K562 (cell line): Measurements from ENCODE around the gene SPDYE4. TPM values are rescaled to one million over a fixed set of nuclear protein-coding genes. Genes with fewer than 3 reads are reported as not detected.

Experiments
- ATAC-seq: fragments of 200-7000 bp; cut with Tn5 transposase; 3 replicates; pipeline ENCODE4 v1.9.1; 2020; ENCODE audit warnings: moderate library complexity
- BruUV-seq: library from RNA; stranded (reverse); fragments of 400-500 nt; replicated peaks from 2 replicates; lab custom pipeline; 2021; lab: Mats Ljungman, UMichigan
- CTCF ChIA-PET: fragments of 300-600 bp; formaldehyde crosslinking; extraction: SDS; loops from one replicate; lab custom pipeline; 2021; ENCODE audit warnings: low intra/inter-chr PET ratio; lab: Yijun Ruan, JAX
- POLR2A ChIA-PET: fragments of 300-600, 350-650 bp; sonication (Branson Sonifier 250); formaldehyde crosslinking; extraction: SDS; loops from one replicate; lab custom pipeline; 2021; ENCODE audit warnings: antibody characterized with exemption, inconsistent platforms; lab: Yijun Ruan, JAX
- DNase-seq, 4 experiments: peaks; one replicate each; pipeline versions ENCODE4 v3.0.0 to v3.0.0-alpha.2; 2011 to 2018; ENCODE audit warnings: low spot score in 3 of 4, mixed read lengths in 3 of 4; ENCODE audit errors: extremely low read depth in 1 of 4
- FAIRE-seq: peaks from 2 replicates; lab custom pipeline; 2011; peaks lifted over from hg19 to GRCh38; lab: Jason Lieb, UNC
- H2AFZ ChIP-seq: 2 replicates; pipeline ENCODE4 v1.6.0; 2011; ENCODE audit warnings: low read depth, low read length, control low read depth, inconsistent platforms
- H3K27ac ChIP-seq: fragments of 200-600 bp; 3 replicates; pipeline ENCODE4 v1.8.0; 2011; ENCODE audit warnings: low read depth, mild to moderate bottlenecking, control low read depth, inconsistent platforms, low read length, moderate library complexity, mixed read lengths; ENCODE audit errors: extremely low read depth
- H3K27me3 ChIP-seq, 2 experiments: fragments of 300-600 bp in 1 of 2; 2 replicates in 1 of 2; 3 replicates in 1 of 2; pipeline versions ENCODE4 v1.6.0 to v1.8.0; 2011; ENCODE audit warnings: inconsistent platforms in 2 of 2, low read length in 2 of 2, mild to moderate bottlenecking in 1 of 2, mixed read lengths in 1 of 2, moderate library complexity in 1 of 2; ENCODE audit not compliant: control insufficient read depth in 2 of 2, insufficient read depth in 2 of 2
- H3K36me3 ChIP-seq: fragments of 300-600 bp; 3 replicates; pipeline ENCODE4 v1.8.0; 2011; ENCODE audit warnings: mild to moderate bottlenecking, low read length, inconsistent platforms; ENCODE audit not compliant: control insufficient read depth, insufficient read depth
- H3K4me1 ChIP-seq, 2 experiments: fragments of 200-600 bp in 1 of 2; replicated peaks in 1 of 2; 2 replicates in 1 of 2; 3 replicates in 1 of 2; pipeline versions ENCODE4 v1.5.1 to v1.8.0; 2011; ENCODE audit warnings: inconsistent platforms in 2 of 2, low read length in 2 of 2, mild to moderate bottlenecking in 1 of 2, mixed read lengths in 1 of 2, moderate library complexity in 1 of 2; ENCODE audit not compliant: control insufficient read depth in 2 of 2, insufficient read depth in 2 of 2
- H3K4me2 ChIP-seq: 2 replicates; pipeline ENCODE4 v1.6.1; 2011; ENCODE audit warnings: low read length, control low read depth, inconsistent platforms, mixed read lengths; ENCODE audit not compliant: insufficient read depth
- H3K4me3 ChIP-seq: fragments of 200-600 bp; sonication (generic), shearing (Covaris generic); 2 replicates; pipeline ENCODE4 v1.5.1; 2016; ENCODE audit warnings: control low read depth, inconsistent platforms
- H3K79me2 ChIP-seq: fragments of 200-600 bp; 3 replicates; pipeline ENCODE4 v1.8.0; 2011; ENCODE audit warnings: low read length, inconsistent platforms; ENCODE audit not compliant: control insufficient read depth, insufficient read depth
- H3K9ac ChIP-seq, 2 experiments: 2 replicates each; pipeline versions ENCODE4 v1.6.0 to v1.6.1; 2011; ENCODE audit warnings: low read depth in 2 of 2, low read length in 2 of 2, control low read depth in 1 of 2, inconsistent platforms in 1 of 2, mild to moderate bottlenecking in 1 of 2, mixed read lengths in 1 of 2; ENCODE audit not compliant: insufficient read depth in 1 of 2
- H3K9me1 ChIP-seq: one replicate; pipeline ENCODE4 v1.6.0; 2011; ENCODE audit warnings: inconsistent platforms, mild to moderate bottlenecking, low read length, moderate library complexity; ENCODE audit not compliant: control insufficient read depth, insufficient read depth
- H3K9me3 ChIP-seq: replicated peaks from 2 replicates; pipeline ENCODE4 v1.5.1; 2011; ENCODE audit warnings: low read depth, low read length, inconsistent platforms; ENCODE audit not compliant: control insufficient read depth, insufficient read depth
- H4K20me1 ChIP-seq: replicated peaks from 2 replicates; pipeline ENCODE4 v1.6.1; 2011; ENCODE audit warnings: low read length, inconsistent platforms, mixed read lengths; ENCODE audit not compliant: control insufficient read depth, insufficient read depth
- FIP1L1 ChIP-seq: fragments of 200-400 bp; formaldehyde crosslinking; IDR thresholded peaks from 2 replicates; pipeline ENCODE4 v1.6.1; 2018; ENCODE audit warnings: mild to moderate bottlenecking, low read depth, low read length; ENCODE audit not compliant: poor library complexity, severe bottlenecking
- IFI16 ChIP-seq: fragments of 250-450 bp; sonication (Bioruptor Pico); IDR thresholded peaks from 2 replicates; pipeline ENCODE4 v2.1.2; 2022; ENCODE audit warnings: mild to moderate bottlenecking, inconsistent platforms
- L3MBTL2 ChIP-seq: fragments of 450-650 bp; IDR thresholded peaks from 2 replicates; pipeline ENCODE4 v1.6.1; 2016; ENCODE audit warnings: mild to moderate bottlenecking, moderate library complexity
- MCM2 ChIP-seq: fragments of 450-650 bp; IDR thresholded peaks from 2 replicates; pipeline ENCODE4 v1.6.1; 2017; ENCODE audit warnings: low read depth, mild to moderate bottlenecking
- MEF2D ChIP-seq: conservative IDR thresholded peaks from 2 replicates; pipeline ENCODE4 v1.6.1; 2016; ENCODE audit warnings: low read depth, missing genetic modification characterization, missing compliant biosample characterization
- PHB ChIP-seq: fragments of 250-450 bp; sonication (Bioruptor Pico); IDR thresholded peaks from 2 replicates; pipeline ENCODE4 v1.5.0; 2021
- PHB2 ChIP-seq: fragments of 450-650 bp; IDR thresholded peaks from 2 replicates; pipeline ENCODE4 v1.6.1; 2017; ENCODE audit warnings: low read depth
- PHF20 ChIP-seq: fragments of 450-650 bp; IDR thresholded peaks from 2 replicates; pipeline ENCODE4 v1.6.1; 2018; ENCODE audit not compliant: partially characterized antibody
- RAD21 ChIP-seq, 2 experiments: fragments of 250-450 bp in 1 of 2; fragments of 450-650 bp in 1 of 2; sonication (Bioruptor Pico) in 1 of 2; formaldehyde crosslinking in 1 of 2; IDR thresholded peaks in 1 of 2; conservative IDR thresholded peaks in 1 of 2; 2 replicates each; pipeline versions ENCODE4 v1.4.0 to v1.8.0; 2020 to 2022; ENCODE audit warnings: mild to moderate bottlenecking in 2 of 2, moderate library complexity in 1 of 2
- SMARCB1 ChIP-seq: IDR thresholded peaks from 2 replicates; pipeline ENCODE4 v1.6.1; 2011; ENCODE audit warnings: improper control_type of control experiment, low read depth; ENCODE audit not compliant: insufficient read length
- SRSF9 ChIP-seq: fragments of 200-400 bp; formaldehyde crosslinking; IDR thresholded peaks from 2 replicates; pipeline ENCODE4 v1.6.1; 2017; ENCODE audit warnings: low read depth, low read length, borderline replicate concordance
- ZFP36 ChIP-seq: fragments of 150-350 bp; IDR thresholded peaks from 2 replicates; pipeline ENCODE4 v1.6.1; 2018; ENCODE audit warnings: low read length, low read depth; ENCODE audit not compliant: partially characterized antibody
- ZNF274 ChIP-seq: IDR thresholded peaks from 2 replicates; pipeline ENCODE4 v1.6.1; 2011; ENCODE audit warnings: low read depth, mild to moderate bottlenecking, low read length, moderate library complexity, borderline replicate concordance
- ZNF79 ChIP-seq: fragments of 250-450 bp; sonication (Bioruptor Pico); IDR thresholded peaks from 2 replicates; pipeline ENCODE4 v1.4.0; 2020; ENCODE audit warnings: low read depth, mild to moderate bottlenecking, moderate library complexity
- WGBS: fragments of 100-300 bp; shearing (Covaris generic); methylation state at CpG from one replicate; pipeline ENCODE4 v1.1.6; 2016; ENCODE audit warnings: low coverage, mixed read lengths; ENCODE audit not compliant: insufficient coverage; ENCODE audit errors: missing lambda C conversion rate; 5-methylcytosine and 5-hydroxymethylcytosine counted together
- in situ Hi-C: fragments of 300-500 bp; cut with MboI; formaldehyde crosslinking; loops from 4 replicates; pipeline ENCODE4 v1.15.0; 2018; ENCODE audit warnings: inconsistent platforms, mixed read lengths
- intact Hi-C: fragments of 100-400 bp; cut with micrococcal nuclease; formaldehyde crosslinking; loops from 2 replicates; pipeline ENCODE4 v1.14.2; 2022
- polyA plus RNA-seq, 8 experiments: library from polyadenylated mRNA; depleted of rRNA in 4 of 8; stranded (reverse) in 5 of 8; unstranded in 3 of 8; fragments of >200 nt; fragmentation: Nextera tagmentation in 2 of 8; fragmentation: Illumina TruSeq in 1 of 8; extraction: Ambion mirVana in 2 of 8; extraction: Trizol in 1 of 8; gene quantifications; 2 replicates each; pipeline versions ENCODE4 v1.2.1 to v1.2.3, GENCODE V29; 2011 to 2014; ENCODE audit warnings: inconsistent platforms in 1 of 8, missing spikeins in 1 of 8
- total RNA-seq, 7 experiments: library from RNA; depleted of rRNA in 6 of 7; stranded (reverse); fragments of >200 nt in 6 of 7; fragmentation: Illumina TruSeq in 2 of 7; extraction: Trizol in 2 of 7; gene quantifications; 2 replicates each; pipeline versions ENCODE4 v1.2.1 to v1.2.3, GENCODE V29; 2011 to 2021; ENCODE audit warnings: low replicate concordance in 1 of 7
- TF ChIP-seq, protein P1 (sequence below): sonication (generic); formaldehyde crosslinking; IDR thresholded peaks from 2 replicates; pipeline ENCODE4 v1.8.0; 2022; ENCODE audit warnings: mild to moderate bottlenecking, missing genetic modification reagents
- TF ChIP-seq, protein P2 (sequence below), 2 experiments: fragments of 250-450 bp in 1 of 2; fragments of 450-650 bp in 1 of 2; sonication (Bioruptor Pico) in 1 of 2; IDR thresholded peaks; 2 replicates each; pipeline versions ENCODE4 v1.6.1 to v1.8.0; 2016 to 2021; ENCODE audit warnings: mild to moderate bottlenecking in 2 of 2, moderate library complexity in 2 of 2, missing compliant biosample characterization in 1 of 2, missing genetic modification characterization in 1 of 2
- TF ChIP-seq, protein P3 (sequence below), 2 experiments: fragments of 450-650 bp in 1 of 2; sonication (generic) in 1 of 2; formaldehyde crosslinking; conservative IDR thresholded peaks; 2 replicates each; pipeline versions ENCODE4 v1.4.0 to v1.8.1; 2020 to 2022; ENCODE audit warnings: mild to moderate bottlenecking in 1 of 2, missing genetic modification reagents in 1 of 2
- TF ChIP-seq, protein P4 (sequence below): fragments of 450-650 bp; IDR thresholded peaks from 2 replicates; pipeline ENCODE4 v1.7.0; 2016; ENCODE audit warnings: borderline replicate concordance

The SPDYE4 gene
- total and polyA plus RNA-seq, 9 of the 15 experiments (the other 6 are each of a cell fraction or from before 2014, with no cell fraction given), result not detected

DNA sequence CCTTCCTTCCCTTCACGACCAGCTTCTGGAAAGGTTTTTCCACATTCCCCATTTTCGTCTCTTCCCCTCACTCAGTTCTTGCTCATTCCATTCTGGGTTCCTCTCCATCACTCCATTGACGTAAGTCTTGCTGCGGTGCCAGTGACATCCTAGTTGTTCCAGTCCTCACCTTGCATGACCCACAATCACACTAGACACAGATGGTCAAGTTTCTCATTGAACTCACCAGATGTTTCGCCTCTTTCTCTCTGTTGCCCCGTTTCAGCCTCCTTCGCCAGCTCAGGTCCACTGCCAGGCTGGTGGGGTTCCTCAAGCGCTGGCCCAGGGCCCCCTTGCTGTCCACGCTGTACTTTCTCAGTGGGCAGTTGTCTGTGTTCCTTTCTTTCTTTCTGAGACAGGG, 57.1 kb downstream of the SPDYE4 start:
- in situ Hi-C loops, result no loop called here
- no peaks in the 10 kb centered on the region for H3K9me3 ChIP-seq
- H2AFZ ChIP-seq, result no peak overlapping the region
- intact Hi-C loops, result no loop called here
- no TSS peak for BruUV-seq
- H3K4me2 ChIP-seq, result no peak overlapping the region
- no peaks in the 10 kb centered on the region for H3K36me3 ChIP-seq
- peaks cover 0 to 37% of the 10 kb centered on the region in 2 experiments; a peak in 2 of 5 replicates for H3K27me3 ChIP-seq
- 4% methylated on average over 5 of the region's 9 CpGs for WGBS
- no peak overlapping the region for H3K9ac ChIP-seq
- no peak overlapping the region for H3K4me3 ChIP-seq
- peaks cover 0 to 8% of the 10 kb centered on the region in 2 experiments; a peak in 3 of 5 replicates for H3K4me1 ChIP-seq
- H3K79me2 ChIP-seq, result no peaks in the 10 kb centered on the region
- ATAC-seq (no peak), DNase-seq (no peak), FAIRE-seq (no peak)
- H3K9me1 ChIP-seq, result no peaks in the 10 kb centered on the region
- POLR2A ChIA-PET, result interaction anchor here (1.1 kb wide), 1 partner anchor 42 kb away, joined by 3 read pairs; no protein-coding TSS in a partner anchor
- TF ChIP-seq IFI16 (CRISPR knock-in tag) (no peak), MEF2D (tag) (no peak), RAD21 (CRISPR knock-in tag; conservative IDR thresholded peaks at IDR 0.05 in 1 of 2, IDR thresholded peaks at IDR 0.05 in 1 of 2) (no peak), PHF20 (no peak), ZNF274 (no peak), MCM2 (no peak), FIP1L1 (no peak), ZFP36 (no peak), PHB2 (no peak), PHB (CRISPR knock-in tag) (no peak), SMARCB1 (no peak), ZNF79 (CRISPR knock-in tag) (no peak), SRSF9 (no peak), L3MBTL2 (no peak)
- TF ChIP-seq, protein P1, sequence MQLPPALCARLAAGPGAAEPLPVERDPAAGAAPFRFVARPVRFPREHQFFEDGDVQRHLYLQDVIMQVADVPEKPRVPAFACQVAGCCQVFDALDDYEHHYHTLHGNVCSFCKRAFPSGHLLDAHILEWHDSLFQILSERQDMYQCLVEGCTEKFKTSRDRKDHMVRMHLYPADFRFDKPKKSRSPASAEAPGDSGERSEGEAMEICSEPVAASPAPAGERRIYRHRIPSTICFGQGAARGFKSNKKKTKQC, result no peak
- TF ChIP-seq, protein P2, sequence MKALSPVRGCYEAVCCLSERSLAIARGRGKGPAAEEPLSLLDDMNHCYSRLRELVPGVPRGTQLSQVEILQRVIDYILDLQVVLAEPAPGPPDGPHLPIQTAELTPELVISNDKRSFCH (CRISPR knock-in tag; IDR thresholded peaks at IDR 0.05), result no peak
- TF ChIP-seq, protein P2 (tag; IDR thresholded peaks at IDR 0.05), result no peak
- TF ChIP-seq, protein P3, sequence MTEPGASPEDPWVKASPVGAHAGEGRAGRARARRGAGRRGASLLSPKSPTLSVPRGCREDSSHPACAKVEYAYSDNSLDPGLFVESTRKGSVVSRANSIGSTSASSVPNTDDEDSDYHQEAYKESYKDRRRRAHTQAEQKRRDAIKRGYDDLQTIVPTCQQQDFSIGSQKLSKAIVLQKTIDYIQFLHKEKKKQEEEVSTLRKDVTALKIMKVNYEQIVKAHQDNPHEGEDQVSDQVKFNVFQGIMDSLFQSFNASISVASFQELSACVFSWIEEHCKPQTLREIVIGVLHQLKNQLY (CRISPR knock-in tag; conservative IDR thresholded peaks at IDR 0.05), result no peak
- TF ChIP-seq, protein P4, sequence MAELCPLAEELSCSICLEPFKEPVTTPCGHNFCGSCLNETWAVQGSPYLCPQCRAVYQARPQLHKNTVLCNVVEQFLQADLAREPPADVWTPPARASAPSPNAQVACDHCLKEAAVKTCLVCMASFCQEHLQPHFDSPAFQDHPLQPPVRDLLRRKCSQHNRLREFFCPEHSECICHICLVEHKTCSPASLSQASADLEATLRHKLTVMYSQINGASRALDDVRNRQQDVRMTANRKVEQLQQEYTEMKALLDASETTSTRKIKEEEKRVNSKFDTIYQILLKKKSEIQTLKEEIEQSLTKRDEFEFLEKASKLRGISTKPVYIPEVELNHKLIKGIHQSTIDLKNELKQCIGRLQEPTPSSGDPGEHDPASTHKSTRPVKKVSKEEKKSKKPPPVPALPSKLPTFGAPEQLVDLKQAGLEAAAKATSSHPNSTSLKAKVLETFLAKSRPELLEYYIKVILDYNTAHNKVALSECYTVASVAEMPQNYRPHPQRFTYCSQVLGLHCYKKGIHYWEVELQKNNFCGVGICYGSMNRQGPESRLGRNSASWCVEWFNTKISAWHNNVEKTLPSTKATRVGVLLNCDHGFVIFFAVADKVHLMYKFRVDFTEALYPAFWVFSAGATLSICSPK, result no peak
- no peak overlapping the region for H3K27ac ChIP-seq
- CTCF ChIA-PET, result no interaction called here
- H4K20me1 ChIP-seq, result no peaks in the 10 kb centered on the region
